Mammary epithelial cell (primary cell): ENCODE results near the gene AJAP1.

Source experiments
- EZH2 ChIP-seq: IDR thresholded peaks from 2 replicates; pipeline ENCODE4 v1.6.1; 2012; ENCODE audit warnings: low read length, inconsistent platforms, borderline replicate concordance
- TF ChIP-seq, protein P1 (sequence below), 2 donors: IDR thresholded peaks in 1 of 2; conservative IDR thresholded peaks in 1 of 2; 2 replicates each; pipeline ENCODE4 v1.5.1; 2011 to 2012; ENCODE audit warnings: inconsistent platforms in 2 of 2, low read length in 2 of 2, mild to moderate bottlenecking in 2 of 2, control low read depth in 1 of 2, low read depth in 1 of 2; ENCODE audit not compliant: insufficient read depth in 1 of 2; ENCODE audit errors: extremely low read depth in 1 of 2

DNA sequence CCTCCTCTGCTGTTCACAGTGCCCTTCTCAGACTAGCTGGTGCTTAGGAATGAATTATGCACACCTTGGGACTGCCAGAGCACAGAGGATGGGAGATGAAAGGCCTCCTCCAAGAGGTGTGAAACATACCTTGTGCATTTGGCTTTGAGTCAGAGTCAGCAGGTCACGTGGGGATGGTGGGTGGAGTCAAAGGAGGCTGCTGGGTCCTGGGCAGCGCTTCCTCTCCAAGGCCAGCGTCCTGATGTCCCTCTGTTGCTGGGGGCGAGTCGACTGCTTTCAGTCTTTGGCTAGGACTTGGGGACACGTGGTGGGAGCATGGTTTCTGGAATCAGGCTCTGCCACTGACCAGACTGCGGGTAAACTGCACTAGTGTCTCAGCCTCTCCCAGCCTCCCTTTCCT is 91.2 kb downstream of the AJAP1 start:
- no peak for TF ChIP-seq EZH2
- TF ChIP-seq, protein P1, sequence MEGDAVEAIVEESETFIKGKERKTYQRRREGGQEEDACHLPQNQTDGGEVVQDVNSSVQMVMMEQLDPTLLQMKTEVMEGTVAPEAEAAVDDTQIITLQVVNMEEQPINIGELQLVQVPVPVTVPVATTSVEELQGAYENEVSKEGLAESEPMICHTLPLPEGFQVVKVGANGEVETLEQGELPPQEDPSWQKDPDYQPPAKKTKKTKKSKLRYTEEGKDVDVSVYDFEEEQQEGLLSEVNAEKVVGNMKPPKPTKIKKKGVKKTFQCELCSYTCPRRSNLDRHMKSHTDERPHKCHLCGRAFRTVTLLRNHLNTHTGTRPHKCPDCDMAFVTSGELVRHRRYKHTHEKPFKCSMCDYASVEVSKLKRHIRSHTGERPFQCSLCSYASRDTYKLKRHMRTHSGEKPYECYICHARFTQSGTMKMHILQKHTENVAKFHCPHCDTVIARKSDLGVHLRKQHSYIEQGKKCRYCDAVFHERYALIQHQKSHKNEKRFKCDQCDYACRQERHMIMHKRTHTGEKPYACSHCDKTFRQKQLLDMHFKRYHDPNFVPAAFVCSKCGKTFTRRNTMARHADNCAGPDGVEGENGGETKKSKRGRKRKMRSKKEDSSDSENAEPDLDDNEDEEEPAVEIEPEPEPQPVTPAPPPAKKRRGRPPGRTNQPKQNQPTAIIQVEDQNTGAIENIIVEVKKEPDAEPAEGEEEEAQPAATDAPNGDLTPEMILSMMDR (conservative IDR thresholded peaks at IDR 0.05 in 1 of 2, IDR thresholded peaks at IDR 0.05 in 1 of 2; ENCODE audit: extremely low read depth in 1 of 2, insufficient read depth in 1 of 2, low read depth in 1 of 2, low read length in 2 of 2), result no peak
